Measurements from ENCODE around the gene PADI3. TPM values are rescaled to one million over a fixed set of nuclear protein-coding genes. Genes with fewer than 3 reads are reported as not detected.

PADI3 gene
- total RNA-seq, 2 donors from 2014 or later = not detected

- DNase-seq (ENCODE audit: low spot score) = no peak
- Histone ChIP-seq H3K4me3 (no peak overlapping the region), H3K9me3 (no peaks in the 10 kb centered on the region), H3K27me3 (no peaks in the 10 kb centered on the region), H3K4me1 (no peaks in the 10 kb centered on the region), H3K36me3 (no peaks in the 10 kb centered on the region), H3K27ac (no peak overlapping the region)
- no peak for TF ChIP-seq CTCF (IDR thresholded peaks at IDR 0.05)
Measured at GRCh38 chr1:17277511-17278159, 28.7 kb downstream of the PADI3 start.

GRCh38 chr1:17278996-17279830, 30.3 kb downstream of the PADI3 start:
- no peak for TF ChIP-seq CTCF (IDR thresholded peaks at IDR 0.05)
- Histone ChIP-seq H3K36me3 (no peaks in the 10 kb centered on the region), H3K27ac (no peak overlapping the region), H3K9me3 (no peaks in the 10 kb centered on the region), H3K4me3 (no peak overlapping the region), H3K27me3 (no peaks in the 10 kb centered on the region), H3K4me1 (no peaks in the 10 kb centered on the region)
- DNase-seq (ENCODE audit: low spot score) = no peak

- Histone ChIP-seq H3K27me3 (no peaks in the 10 kb centered on the region), H3K36me3 (no peaks in the 10 kb centered on the region), H3K27ac (no peak overlapping the region), H3K4me3 (no peak overlapping the region), H3K9me3 (no peaks in the 10 kb centered on the region), H3K4me1 (no peaks in the 10 kb centered on the region)
- TF ChIP-seq CTCF (IDR thresholded peaks at IDR 0.05) = no peak
- DNase-seq (ENCODE audit: low spot score) = no peak
Measured at GRCh38 chr1:17280436-17280835, 31.5 kb downstream of the PADI3 start.

- Histone ChIP-seq H3K9me3 (no peaks in the 10 kb centered on the region), H3K27ac (no peak overlapping the region), H3K36me3 (no peaks in the 10 kb centered on the region), H3K4me3 (no peak overlapping the region), H3K4me1 (no peaks in the 10 kb centered on the region), H3K27me3 (no peaks in the 10 kb centered on the region)
- no peak for DNase-seq (ENCODE audit: low spot score)
- TF ChIP-seq CTCF (IDR thresholded peaks at IDR 0.05) = no peak
Measured at GRCh38 chr1:17280894-17281293, 32.0 kb downstream of the PADI3 start.

- H3K9me3 ChIP-seq = no peaks in the 10 kb centered on the region
- TF ChIP-seq CTCF (IDR thresholded peaks at IDR 0.05) = no peak
- no peaks in the 10 kb centered on the region for H3K27me3 ChIP-seq
- H3K4me3 ChIP-seq = no peak overlapping the region
- DNase-seq (ENCODE audit: low spot score) = no peak
- no peak overlapping the region for H3K27ac ChIP-seq
- no peaks in the 10 kb centered on the region for H3K36me3 ChIP-seq
- no peaks in the 10 kb centered on the region for H3K4me1 ChIP-seq
Measured at GRCh38 chr1:17281775-17282181, 32.9 kb downstream of the PADI3 start.

All from right atrium auricular region (tissue), 2 donors.